Muscle of arm (tissue), 12 donors: ENCODE data around the gene MDK. TPM values are rescaled to one million over a fixed set of nuclear protein-coding genes. Genes with fewer than 3 reads are reported as not detected.
"Not testable (repeated sequence)": the region's sequence is repeated elsewhere in the genome, so short reads cannot be mapped to it uniquely, and the experiment has no call there.

Experiments
- DNase-seq: peaks from one replicate; pipeline ENCODE4 v3.0.0-alpha.2; 2013
- polyA plus RNA-seq, 12 donors: library from polyadenylated mRNA; unstranded; fragments of 120-200 nt; gene quantifications; one replicate each; pipeline ENCODE4 v1.2.1, GENCODE V29; 2013; ENCODE audit not compliant: insufficient read length in 12 of 12

MDK gene
- polyA plus RNA-seq, 12 donors, result 84.8 to 436 (median 158) TPM; not detected in 1

DNA sequence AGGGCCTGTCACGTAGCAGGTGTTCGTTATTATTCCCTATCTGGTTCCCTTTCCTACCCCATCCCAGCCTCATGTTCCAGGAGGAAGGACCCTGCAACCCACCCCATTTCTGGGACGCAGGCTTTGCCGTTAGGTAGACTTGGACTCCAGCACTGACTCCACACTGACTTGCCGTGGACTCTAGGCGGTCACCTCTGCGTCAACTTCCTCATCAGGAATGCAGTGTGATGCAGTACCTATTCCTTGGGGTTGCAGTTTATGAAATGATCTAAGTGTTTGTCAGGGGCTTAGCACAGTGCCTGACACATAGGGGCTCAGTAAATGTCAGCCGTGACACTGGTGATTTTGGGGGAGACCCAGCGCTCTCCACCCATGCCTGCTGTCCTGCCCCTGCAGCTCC, 17.4 kb upstream of the MDK start:
- no peak for DNase-seq

DNA sequence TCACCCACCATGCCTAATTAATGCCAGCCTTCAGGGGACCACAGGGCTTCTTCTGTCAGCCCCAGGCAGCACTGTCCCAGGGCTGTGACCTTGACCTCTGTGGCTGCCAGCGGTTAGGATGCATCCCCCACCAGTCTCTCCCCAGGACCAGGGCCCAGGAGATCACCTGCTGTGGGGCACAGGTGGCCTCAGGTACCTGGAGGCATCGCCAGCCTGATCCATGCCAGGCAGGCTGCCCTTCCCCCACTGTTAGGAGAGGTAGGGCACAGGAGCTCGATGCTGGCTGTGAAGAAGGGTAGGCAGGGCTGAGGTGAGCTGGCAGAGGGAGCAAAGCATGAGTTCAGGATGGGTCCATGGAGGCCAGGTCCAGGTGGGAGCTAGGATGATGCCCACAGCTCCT, 16.7 kb upstream of the MDK start:
- DNase-seq, result no peak

DNA sequence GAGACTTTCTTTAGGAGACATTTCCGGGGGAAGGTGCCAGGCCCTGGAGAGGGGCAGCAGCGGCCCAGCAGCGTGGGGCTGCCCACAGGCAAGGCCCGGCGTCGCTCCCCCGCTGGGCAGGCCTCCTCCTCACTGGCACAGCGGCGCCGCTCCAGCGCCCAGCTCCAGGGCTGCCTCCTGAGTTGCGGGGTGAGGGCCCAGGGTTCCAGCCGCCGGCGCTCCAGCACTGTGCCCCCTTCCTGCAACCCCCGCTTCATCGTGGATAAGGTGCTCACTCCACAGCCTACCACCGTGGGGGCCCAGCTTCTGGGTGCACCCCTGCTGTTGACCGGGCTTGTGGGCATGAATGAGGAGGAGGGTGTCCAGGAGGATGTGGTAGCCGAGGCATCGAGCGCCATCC, 15.2 kb upstream of the MDK start:
- no peak for DNase-seq

DNA sequence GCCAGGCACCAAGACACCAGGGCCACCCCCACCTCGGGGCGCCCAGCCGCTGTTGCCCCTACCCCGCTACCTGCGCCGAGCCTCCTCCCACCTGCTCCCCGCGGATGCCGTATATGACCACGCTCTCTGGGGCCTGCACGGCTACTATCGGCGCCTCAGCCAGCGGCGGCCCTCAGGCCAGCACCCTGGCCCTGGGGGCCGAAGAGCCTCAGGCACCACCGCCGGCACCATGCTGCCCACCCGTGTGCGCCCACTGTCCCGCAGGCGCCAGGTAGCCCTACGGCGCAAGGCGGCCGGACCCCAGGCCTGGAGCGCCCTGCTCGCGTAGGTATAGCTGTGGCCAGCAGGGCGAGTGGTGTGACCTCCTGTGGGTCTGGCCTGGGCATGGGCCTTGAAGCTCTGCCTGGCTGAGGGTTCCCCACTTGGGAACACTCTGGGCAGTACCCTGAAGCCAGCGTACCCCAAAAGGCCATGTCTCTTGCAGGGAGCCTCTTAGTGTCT, 14.8 kb upstream of the MDK start:
- DNase-seq, result no peak

DNA sequence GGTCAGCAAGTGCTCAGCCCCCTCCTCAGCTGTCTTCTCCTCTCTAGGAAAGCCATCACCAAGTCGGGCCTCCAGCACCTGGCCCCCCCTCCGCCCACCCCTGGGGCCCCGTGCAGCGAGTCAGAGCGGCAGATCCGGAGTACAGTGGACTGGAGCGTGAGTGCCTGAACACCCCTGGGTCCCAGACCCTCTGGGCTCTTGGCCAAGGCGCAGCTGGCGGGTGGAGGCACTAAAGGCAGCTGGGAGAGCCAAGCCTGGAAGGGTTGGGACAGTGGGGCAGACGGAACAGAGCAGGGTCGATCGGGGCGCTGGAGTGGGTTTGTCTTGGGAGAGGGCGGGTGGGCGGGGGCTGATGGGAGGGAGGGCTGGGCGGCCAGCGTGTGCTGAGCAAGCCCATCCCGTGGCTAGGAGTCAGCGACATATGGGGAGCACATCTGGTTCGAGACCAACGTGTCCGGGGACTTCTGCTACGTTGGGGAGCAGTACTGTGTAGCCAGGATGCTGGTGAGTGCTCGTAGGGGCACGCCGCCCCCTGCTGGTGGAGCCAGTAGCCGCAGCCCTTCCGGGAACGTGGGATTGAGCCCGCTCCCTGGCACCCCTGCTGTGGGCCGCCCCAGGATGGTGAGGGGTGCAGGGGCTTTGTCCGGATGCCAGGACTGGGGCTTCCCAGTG, 14.1 kb upstream of the MDK start:
- peak; percentile 76 for DNase-seq

DNA sequence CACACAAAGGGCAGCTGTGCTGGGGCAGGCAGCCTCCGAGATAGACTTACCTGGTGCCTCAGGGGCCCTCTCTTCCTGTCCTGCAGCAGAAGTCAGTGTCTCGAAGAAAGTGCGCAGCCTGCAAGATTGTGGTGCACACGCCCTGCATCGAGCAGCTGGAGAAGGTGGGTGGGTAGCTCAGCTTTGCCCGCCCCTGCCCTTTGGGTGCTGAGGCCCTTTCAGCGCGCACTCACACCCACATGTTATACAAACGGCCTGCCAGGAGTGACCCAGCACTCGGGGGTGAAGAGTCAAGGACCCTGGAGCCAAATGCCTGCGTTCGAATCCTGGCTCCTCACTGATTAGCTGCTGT, 13.6 kb upstream of the MDK start:
- no peak for DNase-seq

DNA sequence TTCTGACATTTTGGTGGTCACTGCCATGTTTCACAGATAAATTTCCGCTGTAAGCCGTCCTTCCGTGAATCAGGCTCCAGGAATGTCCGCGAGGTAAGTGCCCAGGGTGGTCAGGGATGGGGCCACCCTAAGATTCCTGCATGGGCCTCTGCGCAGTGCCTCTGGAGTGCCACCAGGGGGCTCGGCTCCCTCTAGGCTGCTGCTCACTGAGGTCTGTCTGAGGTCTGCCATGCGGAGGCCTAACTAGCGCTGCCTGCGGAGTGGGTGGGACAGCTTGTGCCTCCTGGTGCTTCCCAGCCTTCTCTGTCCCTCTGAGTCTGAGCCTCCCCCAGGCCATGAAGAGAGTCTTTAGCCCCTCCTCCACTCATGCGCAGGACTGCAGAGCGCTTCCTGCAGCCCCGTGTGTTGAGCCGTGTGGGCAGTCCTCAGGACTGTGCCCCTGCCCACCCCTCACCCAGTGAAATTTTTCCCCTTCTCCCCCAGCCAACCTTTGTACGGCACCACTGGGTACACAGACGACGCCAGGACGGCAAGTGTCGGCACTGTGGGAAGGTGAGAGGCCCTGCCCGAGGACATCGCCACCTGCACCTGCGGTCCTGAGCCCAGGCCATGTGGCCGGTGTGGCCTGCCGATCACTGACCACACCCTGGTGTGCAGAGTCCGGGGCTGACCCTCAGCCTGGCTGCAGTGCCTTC, 11.9 kb upstream of the MDK start:
- DNase-seq, result no peak

DNA sequence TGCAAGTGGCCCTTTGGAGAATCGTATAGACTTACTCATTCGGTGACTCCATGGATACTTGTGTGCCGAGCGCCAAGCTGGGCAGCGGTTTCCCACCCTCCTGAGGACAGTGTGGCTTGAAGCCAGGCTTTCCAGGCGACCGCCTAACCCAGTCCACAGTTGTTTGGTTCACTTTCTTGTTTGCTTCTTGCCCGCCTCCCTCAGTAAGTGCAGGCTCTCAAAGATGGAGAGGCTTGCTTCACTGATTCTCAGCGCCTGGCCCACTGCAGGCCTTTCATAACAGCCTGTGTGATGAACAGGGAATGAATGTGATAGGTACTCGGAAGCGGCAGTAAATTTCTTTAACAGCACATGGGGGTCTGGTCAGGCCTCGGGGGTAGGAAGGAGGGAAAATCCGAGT, 11.2 kb upstream of the MDK start:
- DNase-seq, result no peak

DNA sequence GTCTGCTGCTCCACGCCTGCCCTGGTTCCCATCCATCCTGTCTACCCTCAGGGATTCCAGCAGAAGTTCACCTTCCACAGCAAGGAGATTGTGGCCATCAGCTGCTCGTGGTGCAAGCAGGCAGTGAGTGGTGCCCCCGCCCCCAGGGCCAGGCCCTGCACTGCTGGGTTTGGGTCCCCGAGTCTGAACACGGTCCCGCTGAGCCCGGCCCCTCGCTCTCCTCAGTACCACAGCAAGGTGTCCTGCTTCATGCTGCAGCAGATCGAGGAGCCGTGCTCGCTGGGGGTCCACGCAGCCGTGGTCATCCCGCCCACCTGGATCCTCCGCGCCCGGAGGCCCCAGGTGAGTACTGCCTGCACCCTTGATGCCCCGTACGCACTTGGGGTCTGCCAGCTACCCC, 10.2 kb upstream of the MDK start:
- DNase-seq, result not testable (repeated sequence)

DNA sequence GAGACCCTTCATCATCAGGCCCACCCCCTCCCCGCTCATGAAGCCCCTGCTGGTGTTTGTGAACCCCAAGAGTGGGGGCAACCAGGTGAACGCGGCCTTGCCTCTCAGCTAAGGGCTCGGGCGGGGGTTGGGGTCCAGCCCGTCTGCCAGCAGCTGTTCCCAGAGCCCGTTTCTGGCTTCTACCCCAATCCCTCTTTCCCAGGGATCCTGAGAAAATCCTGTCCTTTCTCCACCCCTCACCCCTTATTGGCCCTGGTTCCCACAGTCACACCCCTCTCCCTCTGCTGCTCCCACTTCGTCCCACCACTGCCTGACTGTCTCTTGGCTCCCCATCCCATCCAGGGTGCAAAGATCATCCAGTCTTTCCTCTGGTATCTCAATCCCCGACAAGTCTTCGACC, 9.4 kb upstream of the MDK start:
- DNase-seq, result no peak

DNA sequence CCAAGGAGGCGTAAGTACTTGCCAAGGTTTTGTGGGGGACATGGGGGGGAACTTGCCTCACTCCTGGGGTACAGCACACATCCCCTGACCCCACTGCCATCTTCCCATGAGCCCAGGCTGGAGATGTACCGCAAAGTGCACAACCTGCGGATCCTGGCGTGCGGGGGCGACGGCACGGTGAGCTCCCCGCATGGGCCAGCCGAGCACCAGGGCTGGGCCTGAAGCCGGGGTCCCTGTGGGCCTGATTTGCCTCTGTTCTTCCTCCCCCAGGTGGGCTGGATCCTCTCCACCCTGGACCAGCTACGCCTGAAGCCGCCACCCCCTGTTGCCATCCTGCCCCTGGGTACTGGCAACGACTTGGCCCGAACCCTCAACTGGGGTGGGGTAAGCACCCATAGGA, 9.0 kb upstream of the MDK start:
- DNase-seq, result not testable (repeated sequence)

DNA sequence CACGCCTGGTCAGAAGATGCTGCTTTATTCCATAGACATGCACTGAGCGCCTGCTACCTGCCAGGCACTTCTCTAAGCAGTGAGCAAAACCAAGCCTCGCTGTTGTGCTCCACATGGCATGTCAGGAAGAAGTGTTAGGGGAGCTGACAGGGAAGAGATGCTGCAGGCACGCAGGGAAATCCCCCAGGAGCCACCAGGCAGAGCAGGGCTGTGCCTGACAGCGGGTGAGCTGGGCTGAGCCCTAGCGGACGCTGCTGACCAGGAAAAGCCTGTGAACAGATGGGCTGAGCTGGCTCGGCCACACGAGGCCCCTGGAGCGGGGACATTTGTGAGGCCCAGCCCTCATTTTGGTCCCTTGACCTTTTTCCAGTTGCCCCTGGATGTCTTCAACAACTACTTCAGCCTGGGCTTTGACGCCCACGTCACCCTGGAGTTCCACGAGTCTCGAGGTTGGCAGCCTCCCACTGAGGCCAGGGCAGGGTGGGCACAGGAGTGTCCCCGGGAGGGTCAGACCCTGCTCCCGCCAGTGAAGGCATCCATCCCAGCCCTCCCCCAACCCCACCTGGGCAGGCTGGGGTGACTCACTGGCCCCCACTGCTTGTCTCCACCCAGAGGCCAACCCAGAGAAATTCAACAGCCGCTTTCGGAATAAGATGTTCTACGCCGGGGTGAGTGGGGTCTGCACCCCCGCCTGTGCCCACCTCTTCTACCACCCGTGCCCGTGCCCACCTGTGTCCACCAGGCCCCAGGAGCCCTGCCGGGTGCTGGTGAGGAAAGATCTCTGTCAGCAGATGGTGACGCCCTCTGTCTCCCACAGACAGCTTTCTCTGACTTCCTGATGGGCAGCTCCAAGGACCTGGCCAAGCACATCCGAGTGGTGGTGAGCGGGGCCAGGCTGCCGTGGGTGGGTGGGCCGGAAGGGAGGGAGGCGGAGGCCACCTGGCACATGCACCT, 7.4 kb upstream of the MDK start:
- no peak for DNase-seq

DNA sequence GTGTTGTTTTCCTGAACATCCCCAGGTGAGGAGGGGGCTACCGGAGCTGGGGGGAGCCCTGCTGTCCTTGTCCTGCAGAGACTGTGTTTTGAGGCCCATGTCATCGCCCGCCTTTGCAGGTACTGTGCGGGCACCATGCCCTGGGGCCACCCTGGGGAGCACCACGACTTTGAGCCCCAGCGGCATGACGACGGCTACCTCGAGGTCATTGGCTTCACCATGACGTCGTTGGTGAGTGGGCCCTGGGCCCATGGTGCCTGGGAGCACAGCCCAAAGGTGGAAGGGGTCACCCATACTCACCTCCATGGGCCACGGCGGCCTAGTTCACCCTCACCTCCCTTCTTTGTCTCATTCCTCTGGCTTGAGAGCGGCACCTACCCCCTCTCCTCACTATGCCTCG, 6.7 kb upstream of the MDK start:
- no peak for DNase-seq

DNA sequence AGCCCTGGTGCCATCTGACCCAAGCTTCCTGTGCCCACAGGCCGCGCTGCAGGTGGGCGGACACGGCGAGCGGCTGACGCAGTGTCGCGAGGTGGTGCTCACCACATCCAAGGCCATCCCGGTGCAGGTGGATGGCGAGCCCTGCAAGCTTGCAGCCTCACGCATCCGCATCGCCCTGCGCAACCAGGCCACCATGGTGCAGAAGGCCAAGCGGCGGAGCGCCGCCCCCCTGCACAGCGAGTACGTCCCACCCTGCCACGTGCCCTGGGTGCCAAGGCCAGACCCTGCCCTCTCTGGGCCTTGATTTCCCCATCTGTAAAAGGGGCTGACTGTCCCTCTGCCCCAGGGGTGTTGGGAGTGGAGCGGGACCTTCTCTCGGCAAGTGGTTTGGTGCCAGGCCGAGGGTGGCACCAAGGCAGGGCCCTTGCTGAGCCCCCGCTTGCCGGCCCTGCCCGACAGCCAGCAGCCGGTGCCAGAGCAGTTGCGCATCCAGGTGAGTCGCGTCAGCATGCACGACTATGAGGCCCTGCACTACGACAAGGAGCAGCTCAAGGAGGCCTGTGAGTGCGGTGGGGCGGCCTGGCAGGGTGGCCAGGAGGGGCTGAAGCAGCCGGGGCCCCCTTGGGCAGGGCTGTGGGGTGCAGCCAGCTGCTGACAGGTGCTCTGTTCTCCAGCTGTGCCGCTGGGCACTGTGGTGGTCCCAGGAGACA, 5.9 kb upstream of the MDK start:
- DNase-seq, result no peak

DNA sequence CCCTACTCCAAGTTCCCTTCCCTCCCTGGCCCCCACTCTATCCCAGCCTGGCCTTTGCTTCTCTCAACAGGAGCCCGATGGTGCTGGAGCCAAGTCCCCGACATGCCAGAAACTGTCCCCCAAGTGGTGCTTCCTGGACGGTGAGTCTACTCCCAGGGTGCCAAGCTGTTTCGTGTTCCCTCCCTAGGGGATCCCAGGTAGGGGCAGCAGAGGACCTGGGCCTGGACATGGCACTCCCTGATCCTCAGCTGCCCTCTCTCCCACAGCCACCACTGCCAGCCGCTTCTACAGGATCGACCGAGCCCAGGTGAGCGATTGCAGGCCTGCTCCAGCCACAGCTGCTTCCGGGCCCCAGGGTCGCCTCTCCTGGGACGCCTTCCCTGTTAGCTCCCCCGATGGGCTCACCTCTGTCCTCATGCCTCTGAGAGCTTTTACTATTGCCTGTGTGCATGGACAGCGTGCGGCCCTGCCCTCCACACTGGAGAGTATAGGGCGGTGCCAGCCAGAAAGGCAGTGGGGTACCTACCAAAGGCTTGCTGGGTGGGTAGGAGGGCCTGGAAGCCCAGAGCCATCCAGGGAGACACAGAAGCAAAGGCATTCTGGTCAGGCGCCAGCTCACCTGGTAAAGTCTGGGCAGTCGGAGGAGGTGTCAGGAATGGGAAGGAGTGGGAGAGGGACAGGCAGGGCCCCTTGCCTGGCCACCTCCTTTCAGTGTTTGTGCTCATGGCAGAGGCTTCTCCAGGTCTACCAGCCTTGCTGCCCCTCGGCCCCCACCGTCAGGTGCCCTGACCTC, 5.0 kb upstream of the MDK start:
- no peak for DNase-seq

DNA sequence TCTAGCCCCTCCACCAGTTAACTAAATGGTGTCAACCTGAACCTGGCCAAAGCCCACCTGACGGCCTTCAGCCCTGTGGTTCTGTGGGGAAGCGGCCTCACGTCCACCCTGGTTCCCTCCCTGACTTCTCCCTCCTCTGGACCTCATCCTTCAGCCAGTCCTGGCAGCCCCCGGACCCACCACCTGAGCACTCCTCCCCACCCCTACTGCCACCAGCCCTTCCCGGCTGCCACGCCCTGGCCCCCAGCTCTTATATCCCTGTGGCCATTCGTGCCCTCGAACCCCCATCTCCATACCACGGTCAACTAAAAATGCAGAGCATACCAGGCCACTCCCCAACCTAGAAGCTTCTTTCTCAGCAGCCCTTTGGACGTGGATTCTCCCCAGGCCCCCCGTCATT, 4.2 kb upstream of the MDK start:
- DNase-seq, result no peak

DNA sequence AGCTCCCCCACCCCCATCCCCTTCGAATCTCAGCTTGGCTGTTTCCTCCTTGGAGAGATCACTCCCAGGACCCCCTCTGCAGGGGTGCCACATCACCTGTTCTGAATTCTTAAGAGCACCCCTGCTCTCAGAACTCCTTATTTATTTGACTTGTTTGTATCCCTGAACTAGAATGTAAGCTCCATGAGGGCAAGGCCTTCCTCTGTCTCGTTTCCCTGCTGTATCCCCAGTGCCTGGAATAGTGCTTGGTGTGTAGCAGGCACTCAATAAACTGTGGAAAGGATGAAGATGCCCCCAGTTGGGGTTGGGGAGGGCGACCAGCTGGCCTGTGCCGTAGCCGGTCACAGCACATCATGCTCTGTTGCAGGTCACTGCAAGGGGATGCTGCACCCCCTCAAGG, 3.6 kb upstream of the MDK start:
- no peak for DNase-seq

DNA sequence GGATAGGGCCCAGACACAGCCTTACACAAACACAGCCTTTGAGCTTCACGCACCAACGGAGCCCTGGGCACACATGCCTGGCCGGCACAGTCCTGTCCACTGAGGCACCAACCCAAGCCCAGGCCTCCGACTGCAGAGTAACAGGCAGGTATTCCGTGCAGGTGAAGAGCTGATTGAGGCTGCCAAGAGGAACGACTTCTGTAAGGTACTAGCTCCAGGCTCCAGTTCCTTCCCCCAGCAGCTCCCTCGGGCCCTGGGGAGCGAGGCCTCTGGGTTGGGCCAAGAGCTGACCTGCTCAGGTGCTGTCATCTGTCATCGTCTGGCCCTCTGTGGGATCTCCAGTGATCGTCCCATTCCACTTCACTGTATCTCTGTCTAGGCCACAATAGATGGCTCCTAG, 3.2 kb upstream of the MDK start:
- no peak for DNase-seq

DNA sequence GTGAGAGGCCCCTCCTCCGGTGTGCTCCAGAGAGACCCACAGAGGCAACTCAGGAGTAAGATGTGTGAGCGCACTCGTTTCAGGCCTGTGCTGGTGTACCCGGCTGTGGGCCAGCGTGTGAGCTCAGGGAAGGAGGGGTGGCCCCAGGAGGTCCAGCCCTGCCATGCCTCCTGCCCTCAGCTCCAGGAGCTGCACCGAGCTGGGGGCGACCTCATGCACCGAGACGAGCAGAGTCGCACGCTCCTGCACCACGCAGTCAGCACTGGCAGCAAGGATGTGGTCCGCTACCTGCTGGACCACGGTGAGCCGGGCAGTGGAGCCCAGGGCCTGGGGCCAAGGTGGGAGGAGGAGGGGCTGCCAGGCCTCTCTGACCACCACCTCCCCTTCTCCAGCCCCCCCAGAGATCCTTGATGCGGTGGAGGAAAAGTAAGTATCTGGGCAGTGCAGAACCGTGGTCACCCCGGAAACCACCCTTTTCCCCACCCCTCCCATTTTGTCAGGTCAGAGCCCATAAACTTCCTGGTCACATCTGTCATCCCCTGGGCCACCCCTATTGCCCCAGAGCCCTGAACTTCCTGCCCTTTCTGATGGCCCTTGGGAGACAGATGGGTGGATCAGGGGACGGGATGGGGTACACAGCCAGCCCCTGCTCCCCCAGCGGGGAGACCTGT, 2.5 kb upstream of the MDK start:
- DNase-seq, result no peak

DNA sequence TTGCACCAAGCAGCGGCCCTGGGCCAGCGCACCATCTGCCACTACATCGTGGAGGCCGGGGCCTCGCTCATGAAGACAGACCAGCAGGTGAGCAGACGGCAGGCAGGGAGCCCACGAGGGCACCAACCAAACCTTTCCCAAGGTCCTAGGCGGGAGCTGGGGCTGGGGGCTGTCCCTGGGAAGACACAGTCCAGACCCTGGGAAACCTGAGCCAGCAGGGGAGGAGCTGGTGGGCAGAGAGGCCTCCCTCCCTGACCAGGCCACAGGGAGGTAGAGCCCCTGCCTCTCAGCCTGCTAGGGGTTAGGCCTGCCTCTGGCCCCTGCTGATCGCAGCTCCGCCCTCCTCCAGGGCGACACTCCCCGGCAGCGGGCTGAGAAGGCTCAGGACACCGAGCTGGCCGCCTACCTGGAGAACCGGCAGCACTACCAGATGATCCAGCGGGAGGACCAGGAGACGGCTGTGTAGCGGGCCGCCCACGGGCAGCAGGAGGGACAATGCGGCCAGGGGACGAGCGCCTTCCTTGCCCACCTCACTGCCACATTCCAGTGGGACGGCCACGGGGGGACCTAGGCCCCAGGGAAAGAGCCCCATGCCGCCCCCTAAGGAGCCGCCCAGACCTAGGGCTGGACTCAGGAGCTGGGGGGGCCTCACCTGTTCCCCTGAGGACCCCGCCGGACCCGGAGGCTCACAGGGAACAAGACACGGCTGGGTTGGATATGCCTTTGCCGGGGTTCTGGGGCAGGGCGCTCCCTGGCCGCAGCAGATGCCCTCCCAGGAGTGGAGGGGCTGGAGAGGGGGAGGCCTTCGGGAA, 1.8 kb upstream of the MDK start:
- DNase-seq, result not testable (repeated sequence)
